ENCODE measurements around the gene EHD3.

The EHD3 gene

GRCh38 chr2:31212659-31213600 lies 21.0 kb upstream of the EHD3 start:
- no peak for DNase-seq (ENCODE audit: low read depth in 3 of 3)

GRCh38 chr2:31213601-31214443 lies 20.1 kb upstream of the EHD3 start:
- DNase-seq (ENCODE audit: low read depth in 3 of 3) = no peak

GRCh38 chr2:31214444-31214915 lies 19.5 kb upstream of the EHD3 start:
- DNase-seq (ENCODE audit: low read depth in 3 of 3) = no peak

GRCh38 chr2:31216734-31217133 lies 17.2 kb upstream of the EHD3 start:
- no peak for DNase-seq (ENCODE audit: low read depth in 3 of 3)

GRCh38 chr2:31217465-31218200 lies 16.3 kb upstream of the EHD3 start, which contains the start of gene CAPN14:
Gene CAPN14, minus strand, starts transcription at chr2:31217515. Its CDS starts 12,068 bp downstream, at chr2:31205447.
- no peak for DNase-seq (ENCODE audit: low read depth in 3 of 3)

GRCh38 chr2:31219131-31219969 lies 14.6 kb upstream of the EHD3 start:
- no peak for DNase-seq (ENCODE audit: low read depth in 3 of 3)

GRCh38 chr2:31221544-31221943 lies 12.4 kb upstream of the EHD3 start:
- no peak for DNase-seq (ENCODE audit: low read depth in 3 of 3)

GRCh38 chr2:31222071-31222470 lies 11.9 kb upstream of the EHD3 start:
- DNase-seq (ENCODE audit: low read depth in 3 of 3) = no peak

GRCh38 chr2:31223026-31223425 lies 10.9 kb upstream of the EHD3 start:
- DNase-seq (ENCODE audit: low read depth in 3 of 3) = no peak

GRCh38 chr2:31223749-31224148 lies 10.2 kb upstream of the EHD3 start:
- DNase-seq (ENCODE audit: low read depth in 3 of 3) = no peak

- no peak for DNase-seq (ENCODE audit: low read depth in 3 of 3)
Measured at GRCh38 chr2:31226266-31226665, 7.7 kb upstream of the EHD3 start.

GRCh38 chr2:31227110-31227509 lies 6.8 kb upstream of the EHD3 start:
- DNase-seq (ENCODE audit: low read depth in 3 of 3) = no peak

- DNase-seq (ENCODE audit: low read depth in 3 of 3) = no peak
Measured at GRCh38 chr2:31227711-31228125, 6.2 kb upstream of the EHD3 start.

GRCh38 chr2:31228717-31229116 lies 5.2 kb upstream of the EHD3 start:
- DNase-seq (ENCODE audit: low read depth in 3 of 3) = no peak

- no peak for DNase-seq (ENCODE audit: low read depth in 3 of 3)
Measured at GRCh38 chr2:31230751-31231150, 3.2 kb upstream of the EHD3 start.

- DNase-seq (ENCODE audit: low read depth in 3 of 3) = no peak
Measured at GRCh38 chr2:31231571-31232302, 2.2 kb upstream of the EHD3 start.

- no peak for DNase-seq (ENCODE audit: low read depth in 3 of 3)
Measured at GRCh38 chr2:31232586-31232985, 1.4 kb upstream of the EHD3 start.

GRCh38 chr2:31233231-31233630 lies 721 bp upstream of the EHD3 start:
- no peak for DNase-seq (ENCODE audit: low read depth in 3 of 3)

- DNase-seq (ENCODE audit: low read depth in 3 of 3) = no peak
Measured at GRCh38 chr2:31234683-31235503, 941 bp downstream of the EHD3 start.

All from stimulated activated CD4-positive, alpha-beta T cell treated with anti-CD3 and anti-CD28 coated beads, TNF-alpha, amount 100 ng/mL, for 48 hours (primary cell).